HG03066 (cell line): ENCODE measurements around the gene DCC.
"Not testable (repeated sequence)": the region's sequence is repeated elsewhere in the genome, so short reads cannot be mapped to it uniquely, and the experiment has no call there.

Source experiments
- ATAC-seq: cut with Tn5 transposase; IDR thresholded peaks from one replicate; pipeline ENCODE4 v1.9.1; 2021; ENCODE audit warnings: low read depth; ENCODE audit not compliant: unreplicated experiment

The DCC gene

GRCh38 chr18:53451902-53452301, 1111.9 kb downstream of the DCC start:
- ATAC-seq: no peak

GRCh38 chr18:53457068-53457467, 1117.1 kb downstream of the DCC start:
- ATAC-seq: no peak

- no peak for ATAC-seq
Measured at GRCh38 chr18:53458268-53458667, 1118.3 kb downstream of the DCC start.

- no peak for ATAC-seq
Measured at GRCh38 chr18:53458944-53459580, 1119.1 kb downstream of the DCC start.

GRCh38 chr18:53467756-53468155, 1127.8 kb downstream of the DCC start:
- ATAC-seq: no peak

GRCh38 chr18:53468173-53468572, 1128.2 kb downstream of the DCC start:
- not testable (repeated sequence) for ATAC-seq

- no peak for ATAC-seq
Measured at GRCh38 chr18:53472546-53472945, 1132.5 kb downstream of the DCC start.

GRCh38 chr18:53478155-53478554, 1138.2 kb downstream of the DCC start:
- no peak for ATAC-seq

GRCh38 chr18:53486296-53486695, 1146.3 kb downstream of the DCC start:
- no peak for ATAC-seq

GRCh38 chr18:53489266-53489665, 1149.3 kb downstream of the DCC start:
- ATAC-seq: no peak

GRCh38 chr18:53490019-53490418, 1150.0 kb downstream of the DCC start:
- no peak for ATAC-seq

- ATAC-seq: no peak
Measured at GRCh38 chr18:53496028-53496427, 1156.0 kb downstream of the DCC start.

- ATAC-seq: no peak
Measured at GRCh38 chr18:53503914-53504441, 1164.0 kb downstream of the DCC start.

GRCh38 chr18:53508529-53508928, 1168.5 kb downstream of the DCC start:
- no peak for ATAC-seq

GRCh38 chr18:53509886-53510285, 1169.9 kb downstream of the DCC start:
- ATAC-seq: no peak

- not testable (repeated sequence) for ATAC-seq
Measured at GRCh38 chr18:53511725-53512124, 1171.7 kb downstream of the DCC start.

GRCh38 chr18:53521068-53521467, 1181.1 kb downstream of the DCC start:
- ATAC-seq: no peak

- no peak for ATAC-seq
Measured at GRCh38 chr18:53526101-53526870, 1186.3 kb downstream of the DCC start.

- no peak for ATAC-seq
Measured at GRCh38 chr18:53527365-53527764, 1187.4 kb downstream of the DCC start.

GRCh38 chr18:53531187-53531586, 1191.2 kb downstream of the DCC start:
- ATAC-seq: no peak

GRCh38 chr18:53531896-53532295, 1191.9 kb downstream of the DCC start:
- ATAC-seq: no peak

GRCh38 chr18:53534203-53534602, 1194.2 kb downstream of the DCC start:
- no peak for ATAC-seq
